ENCODE data around the gene MS4A6E.
"Not testable (repeated sequence)": the region's sequence is repeated elsewhere in the genome, so short reads cannot be mapped to it uniquely, and the experiment has no call there.

Gene MS4A6E

GRCh38 chr11:60334005-60334620, 7.1 kb downstream of the MS4A6E start:
- no peak overlapping the region for H3K4me3 ChIP-seq (ENCODE audit: low read depth, low read length)

GRCh38 chr11:60336767-60337391, 9.8 kb downstream of the MS4A6E start:
- no peak overlapping the region for H3K4me3 ChIP-seq (ENCODE audit: low read depth, low read length)

GRCh38 chr11:60338053-60338452, 11.0 kb downstream of the MS4A6E start:
- H3K4me3 ChIP-seq (ENCODE audit: low read depth, low read length) = no peak overlapping the region

GRCh38 chr11:60339356-60339755, 12.3 kb downstream of the MS4A6E start:
- H3K4me3 ChIP-seq (ENCODE audit: low read depth, low read length) = no peak overlapping the region

- H3K4me3 ChIP-seq (ENCODE audit: low read depth, low read length) = no peak overlapping the region
Observed at GRCh38 chr11:60343094-60343704, 16.1 kb downstream of the MS4A6E start.

GRCh38 chr11:60344146-60344545, 17.1 kb downstream of the MS4A6E start:
- no peak overlapping the region for H3K4me3 ChIP-seq (ENCODE audit: low read depth, low read length)

GRCh38 chr11:60345489-60345888, 18.4 kb downstream of the MS4A6E start:
- H3K4me3 ChIP-seq (ENCODE audit: low read depth, low read length) = no peak overlapping the region

GRCh38 chr11:60347084-60347797, 20.2 kb downstream of the MS4A6E start:
- no peak overlapping the region for H3K4me3 ChIP-seq (ENCODE audit: low read depth, low read length)

- no peak overlapping the region for H3K4me3 ChIP-seq (ENCODE audit: low read depth, low read length)
Observed at GRCh38 chr11:60348116-60348515, 21.1 kb downstream of the MS4A6E start.

- no peak overlapping the region for H3K4me3 ChIP-seq (ENCODE audit: low read depth, low read length)
Observed at GRCh38 chr11:60349990-60350389, 22.9 kb downstream of the MS4A6E start.

- H3K4me3 ChIP-seq (ENCODE audit: low read depth, low read length) = no peak overlapping the region
Observed at GRCh38 chr11:60357771-60358170, 30.7 kb downstream of the MS4A6E start.

GRCh38 chr11:60360621-60361020, 33.6 kb downstream of the MS4A6E start:
- H3K4me3 ChIP-seq (ENCODE audit: low read depth, low read length) = no peak overlapping the region

- no peak overlapping the region for H3K4me3 ChIP-seq (ENCODE audit: low read depth, low read length)
Observed at GRCh38 chr11:60362241-60362640, 35.2 kb downstream of the MS4A6E start.

- no peak overlapping the region for H3K4me3 ChIP-seq (ENCODE audit: low read depth, low read length)
Observed at GRCh38 chr11:60363542-60364470, 36.8 kb downstream of the MS4A6E start.

GRCh38 chr11:60366262-60366904, 39.3 kb downstream of the MS4A6E start:
- not testable (repeated sequence) for H3K4me3 ChIP-seq (ENCODE audit: low read depth, low read length)

GRCh38 chr11:60367009-60367408, 40.0 kb downstream of the MS4A6E start:
- H3K4me3 ChIP-seq (ENCODE audit: low read depth, low read length) = no peak overlapping the region

GRCh38 chr11:60367896-60368295, 40.8 kb downstream of the MS4A6E start:
- H3K4me3 ChIP-seq (ENCODE audit: low read depth, low read length) = no peak overlapping the region

- no peak overlapping the region for H3K4me3 ChIP-seq (ENCODE audit: low read depth, low read length)
Observed at GRCh38 chr11:60370252-60370810, 43.3 kb downstream of the MS4A6E start.

- no peak overlapping the region for H3K4me3 ChIP-seq (ENCODE audit: low read depth, low read length)
Observed at GRCh38 chr11:60370811-60371298, 43.8 kb downstream of the MS4A6E start.

GRCh38 chr11:60371386-60371785, 44.3 kb downstream of the MS4A6E start:
- H3K4me3 ChIP-seq (ENCODE audit: low read depth, low read length) = no peak overlapping the region
